Keratinocyte (primary cell): ENCODE results near the gene TTC23L.

Experiments used
- CTCF ChIP-seq, 3 experiments: IDR thresholded peaks in 1 of 3; conservative IDR thresholded peaks in 1 of 3; optimal IDR thresholded peaks in 1 of 3; 2 replicates in 2 of 3; 3 replicates in 1 of 3; pipeline versions ENCODE3 to v1.5.1; 2011; ENCODE audit warnings: low read length in 3 of 3, mild to moderate bottlenecking in 3 of 3, moderate library complexity in 2 of 3, control low read depth in 1 of 3, inconsistent platforms in 1 of 3; ENCODE audit not compliant: insufficient read depth in 2 of 3; ENCODE audit errors: extremely low read depth in 1 of 3
- EZH2 ChIP-seq: IDR thresholded peaks from one replicate; pipeline ENCODE4 v1.6.1; 2012; ENCODE audit warnings: inconsistent platforms, mild to moderate bottlenecking, low read length, moderate library complexity

- TF ChIP-seq CTCF (optimal IDR thresholded peaks at IDR 0.05 in 1 of 3, IDR thresholded peaks at IDR 0.05 in 1 of 3, conservative IDR thresholded peaks at IDR 0.05 in 1 of 3; ENCODE audit: extremely low read depth in 1 of 3, insufficient read depth in 2 of 3, low read length in 3 of 3) (no peak), EZH2 (no peak)
These were observed 94.0 kb downstream of the TTC23L start for GRCh38 chr5:34932947-34933346.
